ENCODE data around the gene CASZ1. TPM values are rescaled to one million over a fixed set of nuclear protein-coding genes. Genes with fewer than 3 reads are reported as not detected.
A peak's percentile ranks its signal among the peaks of the same experiment; 100 is the strongest.

CASZ1 gene
- total RNA-seq, 4 donors from 2014 or later, result 22.1 to 47.4 (median 28.0) TPM

DNA sequence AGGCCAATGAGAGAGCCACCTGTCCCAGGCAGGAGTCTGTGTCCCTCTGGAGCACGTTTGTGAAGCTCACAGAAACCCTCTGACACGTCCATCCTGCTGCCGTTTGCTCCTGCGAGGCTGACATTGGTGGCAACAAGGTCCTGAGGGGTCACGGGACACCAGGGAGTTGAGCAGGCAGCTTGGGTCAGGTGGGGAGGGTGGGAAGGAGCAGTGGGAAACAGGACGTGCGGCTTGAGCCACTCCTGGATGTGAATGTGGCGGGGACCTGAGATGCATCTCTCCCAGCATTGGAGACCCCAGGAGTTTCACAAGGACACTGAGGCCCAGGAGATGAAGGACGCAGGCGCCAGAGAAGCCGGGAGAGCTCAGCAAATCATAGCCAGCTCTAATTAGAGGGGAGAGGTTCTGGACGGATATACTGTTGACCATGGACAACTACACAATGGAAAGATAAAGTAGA, 172.7 kb downstream of the CASZ1 start:
- peaks cover 0 to 58% of the 10 kb centered on the region in 2 donors for H3K36me3 ChIP-seq
- TF ChIP-seq, protein P1, sequence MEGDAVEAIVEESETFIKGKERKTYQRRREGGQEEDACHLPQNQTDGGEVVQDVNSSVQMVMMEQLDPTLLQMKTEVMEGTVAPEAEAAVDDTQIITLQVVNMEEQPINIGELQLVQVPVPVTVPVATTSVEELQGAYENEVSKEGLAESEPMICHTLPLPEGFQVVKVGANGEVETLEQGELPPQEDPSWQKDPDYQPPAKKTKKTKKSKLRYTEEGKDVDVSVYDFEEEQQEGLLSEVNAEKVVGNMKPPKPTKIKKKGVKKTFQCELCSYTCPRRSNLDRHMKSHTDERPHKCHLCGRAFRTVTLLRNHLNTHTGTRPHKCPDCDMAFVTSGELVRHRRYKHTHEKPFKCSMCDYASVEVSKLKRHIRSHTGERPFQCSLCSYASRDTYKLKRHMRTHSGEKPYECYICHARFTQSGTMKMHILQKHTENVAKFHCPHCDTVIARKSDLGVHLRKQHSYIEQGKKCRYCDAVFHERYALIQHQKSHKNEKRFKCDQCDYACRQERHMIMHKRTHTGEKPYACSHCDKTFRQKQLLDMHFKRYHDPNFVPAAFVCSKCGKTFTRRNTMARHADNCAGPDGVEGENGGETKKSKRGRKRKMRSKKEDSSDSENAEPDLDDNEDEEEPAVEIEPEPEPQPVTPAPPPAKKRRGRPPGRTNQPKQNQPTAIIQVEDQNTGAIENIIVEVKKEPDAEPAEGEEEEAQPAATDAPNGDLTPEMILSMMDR (IDR thresholded peaks at IDR 0.05), result no peak
- no peak for TF ChIP-seq POLR2A (IDR thresholded peaks at IDR 0.05)
- TF ChIP-seq EP300 (IDR thresholded peaks at IDR 0.05), result no peak
- TF ChIP-seq POLR2AphosphoS5 (IDR thresholded peaks at IDR 0.05), result no peak
- WGBS, 2 donors (ENCODE audit: low coverage in 1 of 2), result 85% methylated on average over 9 of the region's 12 CpGs; no CpG with 5 or more reads in 1 of the 2 donors
- ATAC-seq, result no peak
- H3K4me3 ChIP-seq, result no peak overlapping the region
- H3K4me1 ChIP-seq, result peaks cover 0 to 9% (median 0%) of the 10 kb centered on the region in 3 donors
- no peaks in the 10 kb centered on the region for H3K27me3 ChIP-seq
- peak overlapping the region in 2 of 4 donors; percentile 51 to 58 for H3K27ac ChIP-seq
- no peaks in the 10 kb centered on the region for H3K9me3 ChIP-seq

DNA sequence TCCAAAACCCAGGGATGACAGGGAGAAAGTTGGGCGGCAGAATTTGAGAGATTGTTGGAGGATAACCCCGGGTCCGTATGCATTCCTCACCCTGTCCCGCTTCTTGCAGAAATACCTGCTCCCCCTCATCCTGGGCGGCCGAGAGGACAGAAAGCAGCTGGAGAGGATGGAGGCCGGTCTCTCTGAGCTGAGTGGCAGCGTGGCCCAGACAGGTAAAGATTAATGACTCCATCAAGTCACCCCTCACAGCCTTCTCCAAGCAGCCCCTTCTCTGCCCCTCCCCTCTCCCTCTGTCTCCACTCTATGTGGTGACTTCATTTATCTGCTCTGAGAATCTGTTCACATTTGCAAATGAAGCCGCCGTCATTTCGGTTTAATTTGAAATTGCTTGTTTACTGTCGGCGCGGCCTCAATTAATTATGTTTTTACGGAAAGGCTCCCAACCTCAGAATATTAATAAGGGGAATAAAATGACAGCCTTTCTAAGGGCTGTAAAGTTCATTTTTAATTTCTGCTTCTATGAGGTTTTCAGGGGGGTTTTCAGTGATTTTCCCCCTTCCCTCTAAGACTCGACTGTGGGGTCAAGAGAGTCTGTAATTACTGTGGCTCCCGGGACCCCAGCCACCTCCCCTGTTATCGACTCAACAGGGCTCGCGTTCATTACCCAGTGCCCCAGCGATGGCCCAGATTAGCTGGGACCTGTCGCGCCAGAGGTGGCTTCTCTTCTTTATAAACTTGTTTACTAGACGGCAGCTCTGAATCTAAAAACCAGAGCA, 173.3 kb downstream of the CASZ1 start:
- H3K36me3 ChIP-seq, result peaks cover 0 to 64% of the 10 kb centered on the region in 2 donors
- no peaks in the 10 kb centered on the region for H3K9me3 ChIP-seq
- no peak for ATAC-seq
- H3K27me3 ChIP-seq, result no peaks in the 10 kb centered on the region
- H3K27ac ChIP-seq, result peak overlapping the region in 3 of 4 donors; percentile 51 to 58 (median 53)
- no peak for TF ChIP-seq POLR2A (IDR thresholded peaks at IDR 0.05)
- no peak for TF ChIP-seq POLR2AphosphoS5 (IDR thresholded peaks at IDR 0.05)
- TF ChIP-seq, protein P1 (IDR thresholded peaks at IDR 0.05), result no peak
- no peak for TF ChIP-seq EP300 (IDR thresholded peaks at IDR 0.05)
- 76 to 82% methylated on average over 10 to 15 of the region's 24 CpGs for WGBS, 2 donors (ENCODE audit: low coverage in 1 of 2)
- peaks cover 0 to 2% (median 0%) of the 10 kb centered on the region in 3 donors for H3K4me1 ChIP-seq
- no peak overlapping the region for H3K4me3 ChIP-seq

DNA sequence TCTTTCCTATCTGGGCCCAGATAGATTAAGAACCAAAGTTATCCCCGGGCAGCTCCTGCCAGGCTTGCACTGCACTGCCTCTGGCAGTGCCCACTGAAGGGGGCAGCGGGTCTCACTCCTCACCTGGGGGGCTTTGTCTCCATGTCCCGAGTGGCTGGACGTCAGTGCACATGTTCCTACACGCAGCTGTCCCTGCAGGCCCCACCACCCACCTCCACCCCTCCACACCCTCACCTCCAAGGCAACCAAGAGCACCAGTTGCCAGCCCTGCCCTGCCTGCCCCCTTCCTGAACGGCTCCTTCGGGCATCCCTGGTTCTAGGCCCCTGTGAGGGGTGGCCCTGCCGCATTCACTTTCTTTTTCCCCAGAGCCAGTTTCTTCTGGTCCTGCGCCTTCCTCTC, 174.5 kb downstream of the CASZ1 start:
- H3K27ac ChIP-seq, result peak overlapping the region in 3 of 4 donors; percentile 51 to 72 (median 56)
- no peak overlapping the region for H3K4me3 ChIP-seq
- WGBS, 2 donors (ENCODE audit: low coverage in 1 of 2), result 61% methylated on average over 3 of the region's 9 CpGs; no CpG with 5 or more reads in 1 of the 2 donors
- TF ChIP-seq POLR2AphosphoS5 (IDR thresholded peaks at IDR 0.05) (no peak), POLR2A (IDR thresholded peaks at IDR 0.05) (no peak)
- TF ChIP-seq, protein P1 (IDR thresholded peaks at IDR 0.05), result no peak
- no peak for ATAC-seq
- no peaks in the 10 kb centered on the region for H3K27me3 ChIP-seq
- H3K36me3 ChIP-seq, result peaks cover 0 to 60% of the 10 kb centered on the region in 2 donors
- H3K4me1 ChIP-seq, result no peaks in the 10 kb centered on the region
- no peaks in the 10 kb centered on the region for H3K9me3 ChIP-seq

DNA sequence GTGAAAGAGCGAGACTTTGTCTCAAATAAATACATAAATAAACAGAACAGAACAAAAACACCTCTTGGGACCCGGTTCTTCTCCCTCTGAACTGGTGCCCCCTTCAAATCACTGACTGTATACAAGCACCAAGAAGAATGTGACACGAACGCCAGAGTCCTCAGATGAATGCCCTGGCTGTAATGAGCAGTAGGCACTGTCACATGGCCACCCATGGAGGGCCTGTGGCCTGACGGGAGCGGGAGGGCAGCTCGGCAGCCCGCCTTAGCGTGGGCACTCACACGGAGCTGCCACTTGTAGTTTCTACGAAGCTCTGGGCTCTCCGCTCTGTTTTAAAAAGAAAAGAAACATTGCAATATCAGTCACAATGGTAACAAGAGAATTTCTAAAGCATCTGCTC, 175.7 kb downstream of the CASZ1 start:
- no peak for ATAC-seq
- no peaks in the 10 kb centered on the region for H3K9me3 ChIP-seq
- H3K4me3 ChIP-seq, result no peak overlapping the region
- H3K27ac ChIP-seq, result no peak overlapping the region
- H3K27me3 ChIP-seq, result no peaks in the 10 kb centered on the region
- peaks cover 0 to 57% of the 10 kb centered on the region in 2 donors for H3K36me3 ChIP-seq
- H3K4me1 ChIP-seq, result no peaks in the 10 kb centered on the region
- 58 to 92% methylated on average over 2 to 10 of the region's 12 CpGs for WGBS, 2 donors (ENCODE audit: low coverage in 1 of 2)
- TF ChIP-seq POLR2AphosphoS5 (IDR thresholded peaks at IDR 0.05) (no peak), EP300 (IDR thresholded peaks at IDR 0.05) (no peak), POLR2A (IDR thresholded peaks at IDR 0.05) (no peak)
- TF ChIP-seq, protein P1 (IDR thresholded peaks at IDR 0.05), result no peak
